ENCODE data around the gene LAGE3.

LAGE3 gene

DNA sequence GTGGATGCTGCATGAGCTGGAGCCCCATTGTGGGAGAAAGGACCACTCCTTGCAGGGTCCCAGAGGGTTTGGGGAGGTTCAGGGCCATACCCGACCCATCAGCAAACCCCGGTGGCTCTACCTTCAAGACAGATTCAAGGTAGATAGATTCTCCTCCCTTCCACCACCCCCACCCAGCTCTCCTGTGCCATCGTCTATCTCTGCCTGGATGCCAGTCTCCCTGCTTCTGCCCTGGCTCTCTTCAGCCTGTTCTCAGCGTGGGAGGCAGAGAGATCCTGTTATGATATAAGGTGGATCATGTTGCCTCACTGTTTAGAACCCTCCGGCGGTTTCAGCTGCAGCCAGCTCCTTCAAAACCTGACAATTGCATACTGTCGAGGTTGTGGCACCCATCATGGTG is 5.4 kb downstream of the LAGE3 start:
- DNase-seq, result no peak

DNA sequence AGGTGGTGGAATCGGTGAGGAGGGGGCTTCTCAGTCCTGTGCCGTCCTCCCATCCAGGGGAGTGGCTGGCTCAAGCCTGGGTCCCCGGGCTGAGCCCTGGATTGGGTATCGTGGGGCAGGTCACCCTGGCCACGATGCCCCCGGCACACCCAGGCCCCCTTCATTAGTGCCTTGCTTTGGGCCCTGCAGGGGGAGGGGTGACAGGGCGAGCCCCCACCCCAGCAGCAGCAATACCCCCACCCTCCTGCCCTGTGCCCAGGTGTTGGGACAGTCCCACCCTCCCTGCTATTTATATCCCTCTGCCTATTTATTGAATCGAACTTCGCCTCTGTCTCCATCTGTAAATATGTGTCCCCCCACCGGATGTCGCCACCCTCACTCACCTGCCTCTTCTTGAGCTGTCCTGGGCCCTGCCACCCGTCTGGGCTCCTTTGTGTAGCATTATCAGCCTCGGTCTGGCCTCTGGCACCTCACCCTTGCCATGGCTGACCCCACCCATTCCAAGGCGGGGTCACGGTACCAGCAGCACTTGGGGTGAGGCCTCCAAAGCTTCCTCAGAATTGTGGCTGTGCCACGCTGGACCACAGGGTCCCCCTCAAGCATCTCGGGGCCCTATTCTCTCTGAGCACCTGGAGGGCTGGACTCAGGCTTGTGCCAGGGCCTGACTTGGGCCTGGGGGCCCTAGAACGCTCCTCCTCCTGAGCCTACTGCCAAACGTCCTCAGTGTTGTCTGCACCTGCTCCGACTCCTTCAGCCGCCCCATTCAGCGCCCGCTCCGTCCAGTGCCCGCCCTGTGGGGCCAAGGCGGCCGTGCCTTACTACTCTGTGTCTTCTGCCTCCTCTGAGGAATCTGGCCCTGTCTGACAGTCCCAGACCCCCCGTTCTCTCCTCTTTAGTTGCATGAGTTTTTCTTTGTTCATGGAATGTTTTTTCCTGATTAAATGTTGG is 6.1 kb downstream of the LAGE3 start:
- no peak for DNase-seq

DNA sequence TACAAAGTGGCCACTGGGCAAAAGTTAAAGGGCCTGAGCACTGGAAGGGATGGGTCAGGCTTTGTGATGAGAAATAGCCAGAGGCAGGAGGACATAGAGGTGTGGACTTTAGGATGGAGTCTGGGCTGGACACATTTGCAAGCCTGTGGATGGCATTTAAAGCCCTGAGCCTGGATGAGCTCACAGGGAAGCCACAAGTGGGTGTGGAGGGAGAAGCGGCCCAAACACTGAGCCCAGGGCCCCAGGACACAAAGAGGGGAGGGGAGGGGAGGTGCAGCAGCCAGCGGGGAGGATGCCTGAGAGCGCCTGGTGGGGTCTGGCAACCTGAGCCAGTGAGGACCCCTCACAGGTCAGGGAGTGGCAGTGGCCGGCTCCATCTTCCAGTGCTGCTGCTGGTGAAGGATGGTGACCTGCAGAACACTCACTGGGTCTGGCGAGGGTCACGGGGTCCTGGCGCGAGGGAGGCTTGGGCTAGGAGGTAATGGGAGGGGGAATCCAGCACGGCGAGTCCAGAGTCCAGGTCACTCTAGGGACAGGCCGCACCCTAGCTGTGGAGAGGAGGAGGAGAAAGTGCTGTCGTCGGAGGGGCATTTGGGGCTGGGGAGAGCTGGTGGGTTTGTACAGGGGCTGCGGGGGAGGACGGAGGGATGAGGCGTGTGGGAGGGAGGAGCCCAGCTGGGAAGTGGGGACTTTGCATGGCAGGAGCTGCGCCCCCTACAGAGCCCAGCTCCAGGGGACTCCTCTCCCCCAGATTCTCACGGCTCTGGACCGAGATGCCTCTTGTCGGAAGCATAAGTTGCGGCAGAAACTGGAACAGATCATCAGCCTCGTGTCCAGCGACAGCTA is 7.0 kb downstream of the LAGE3 start:
- DNase-seq, result no peak

DNA sequence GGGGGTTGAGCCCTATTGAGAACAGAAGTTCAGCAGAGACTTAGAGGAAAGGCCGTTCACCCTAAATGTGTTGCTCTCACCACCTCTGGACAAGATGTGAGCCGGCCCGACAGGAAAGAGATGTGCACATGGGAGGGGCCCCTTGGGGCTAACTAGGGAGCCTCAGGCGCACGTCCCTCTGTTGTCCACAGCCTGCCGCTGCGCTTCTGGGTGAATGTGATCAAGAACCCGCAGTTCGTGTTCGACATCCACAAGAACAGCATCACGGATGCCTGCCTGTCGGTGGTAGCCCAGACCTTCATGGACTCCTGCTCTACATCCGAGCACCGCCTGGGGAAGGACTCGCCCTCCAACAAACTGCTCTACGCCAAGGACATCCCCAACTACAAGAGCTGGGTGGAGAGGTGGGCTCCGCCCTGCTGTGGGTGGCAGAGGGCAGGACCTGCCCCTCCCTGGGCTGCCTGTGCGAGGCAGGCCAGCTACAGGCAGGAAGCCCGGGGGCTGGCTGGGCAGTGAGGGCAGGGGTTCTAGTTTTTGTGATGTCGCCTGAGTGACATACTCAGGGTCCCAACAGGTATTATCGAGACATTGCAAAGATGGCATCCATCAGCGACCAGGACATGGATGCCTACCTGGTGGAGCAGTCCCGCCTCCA is 8.0 kb downstream of the LAGE3 start:
- DNase-seq, result no peak

DNA sequence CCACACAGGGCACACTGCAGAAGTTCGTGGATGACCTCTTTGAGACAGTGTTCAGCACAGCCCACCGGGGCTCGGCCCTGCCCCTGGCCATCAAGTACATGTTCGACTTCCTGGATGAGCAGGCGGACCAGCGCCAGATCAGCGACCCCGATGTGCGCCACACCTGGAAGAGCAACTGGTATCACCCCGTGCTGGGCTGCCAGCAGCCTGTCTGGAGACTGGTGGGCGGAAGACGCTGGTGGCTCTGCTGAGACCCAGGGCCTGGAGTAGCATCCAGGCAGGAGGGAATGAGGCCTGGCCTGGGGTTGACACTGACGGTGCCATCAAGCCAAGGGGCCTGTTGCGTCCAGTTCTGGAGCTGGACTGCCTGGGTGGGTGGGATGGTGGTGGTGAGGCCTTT is 8.6 kb downstream of the LAGE3 start:
- DNase-seq, result no peak

DNA sequence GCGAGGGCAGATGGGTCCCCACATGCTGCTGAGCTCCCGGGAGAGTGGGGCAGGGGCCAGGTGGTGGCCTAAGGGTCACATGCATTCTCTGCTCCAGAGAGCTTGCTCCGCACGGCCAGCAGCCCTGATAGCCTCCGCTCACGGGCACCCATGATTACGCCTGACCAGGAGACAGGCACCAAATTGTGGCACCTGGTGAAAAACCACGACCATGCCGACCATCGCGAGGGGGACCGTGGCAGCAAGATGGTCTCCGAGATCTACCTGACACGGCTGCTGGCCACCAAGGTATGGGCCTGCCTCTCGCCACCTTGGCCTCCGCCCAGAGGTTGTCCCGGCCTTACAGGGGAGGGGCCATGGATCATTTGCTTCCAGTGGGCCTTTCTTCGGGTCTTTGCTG is 9.2 kb downstream of the LAGE3 start:
- no peak for DNase-seq

DNA sequence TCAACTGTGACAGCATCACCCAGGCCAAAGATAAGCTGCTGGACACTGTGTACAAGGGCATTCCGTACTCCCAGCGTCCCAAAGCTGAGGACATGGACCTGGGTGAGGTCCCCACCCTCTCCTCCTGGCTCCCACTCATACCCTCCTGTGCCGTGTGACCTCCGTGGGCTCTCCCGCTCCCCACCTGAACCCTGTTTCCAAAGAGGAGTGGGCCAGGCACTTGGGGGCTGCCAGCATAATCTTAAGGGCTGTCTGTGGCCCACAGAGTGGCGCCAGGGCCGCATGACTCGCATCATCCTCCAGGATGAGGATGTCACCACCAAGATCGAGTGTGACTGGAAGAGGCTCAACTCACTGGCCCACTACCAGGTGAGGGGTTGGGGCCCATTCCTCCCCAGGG is 10.0 kb downstream of the LAGE3 start:
- no peak for DNase-seq

DNA sequence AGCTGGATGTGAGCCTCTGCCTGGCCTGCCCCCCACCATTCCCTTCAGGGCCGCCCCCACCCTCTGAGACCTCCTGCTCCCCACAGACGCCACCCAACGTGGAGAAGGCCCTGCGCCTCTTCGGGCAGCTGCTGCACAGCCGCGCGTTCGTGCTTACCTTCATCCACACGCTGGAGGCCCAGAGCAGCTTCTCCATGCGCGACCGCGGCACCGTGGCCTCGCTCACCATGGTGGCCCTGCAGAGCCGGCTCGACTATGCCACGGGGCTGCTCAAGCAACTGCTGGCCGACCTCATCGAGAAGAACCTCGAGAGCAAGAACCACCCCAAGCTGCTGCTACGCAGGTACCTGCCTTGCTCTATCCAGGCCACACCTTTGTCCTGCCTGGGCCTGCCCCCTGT is 10.9 kb downstream of the LAGE3 start:
- DNase-seq, result no peak

DNA sequence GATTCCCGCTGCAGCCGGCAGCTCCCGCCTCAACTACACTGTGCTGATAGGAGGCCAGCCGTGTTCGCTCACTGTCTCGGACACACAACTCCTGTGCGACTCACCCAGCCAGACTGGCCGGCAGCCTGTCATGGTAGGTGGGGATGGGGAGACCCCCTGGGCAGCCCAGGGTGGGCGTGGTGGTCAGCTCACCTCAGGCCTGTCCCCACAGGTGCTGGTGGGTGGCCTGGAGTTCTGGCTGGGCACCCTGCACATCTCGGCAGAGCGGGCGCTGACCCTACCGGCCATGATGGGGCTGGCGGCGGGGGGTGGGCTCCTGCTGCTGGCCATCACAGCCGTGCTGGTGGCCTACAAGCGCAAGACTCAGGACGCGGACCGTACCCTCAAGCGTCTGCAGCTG is 11.5 kb downstream of the LAGE3 start:
- no peak for DNase-seq

DNA sequence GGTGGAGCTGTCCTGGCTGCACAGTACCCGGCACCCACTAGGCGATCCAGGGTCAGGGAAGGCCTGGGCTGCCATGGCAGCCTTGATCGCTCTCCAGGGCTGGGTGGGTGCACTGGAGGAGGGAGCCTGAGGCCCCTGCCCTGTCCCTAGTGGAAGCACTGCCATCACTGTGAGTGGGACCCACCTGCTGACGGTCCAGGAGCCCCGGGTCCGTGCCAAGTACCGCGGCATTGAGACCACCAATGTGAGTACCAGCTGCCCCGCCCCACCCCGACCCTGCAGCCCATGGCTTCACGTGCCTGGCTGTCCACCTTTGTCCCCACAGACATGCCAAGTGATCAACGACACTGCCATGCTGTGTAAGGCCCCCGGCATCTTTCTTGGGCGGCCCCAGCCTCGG is 12.2 kb downstream of the LAGE3 start:
- DNase-seq, result no peak

DNA sequence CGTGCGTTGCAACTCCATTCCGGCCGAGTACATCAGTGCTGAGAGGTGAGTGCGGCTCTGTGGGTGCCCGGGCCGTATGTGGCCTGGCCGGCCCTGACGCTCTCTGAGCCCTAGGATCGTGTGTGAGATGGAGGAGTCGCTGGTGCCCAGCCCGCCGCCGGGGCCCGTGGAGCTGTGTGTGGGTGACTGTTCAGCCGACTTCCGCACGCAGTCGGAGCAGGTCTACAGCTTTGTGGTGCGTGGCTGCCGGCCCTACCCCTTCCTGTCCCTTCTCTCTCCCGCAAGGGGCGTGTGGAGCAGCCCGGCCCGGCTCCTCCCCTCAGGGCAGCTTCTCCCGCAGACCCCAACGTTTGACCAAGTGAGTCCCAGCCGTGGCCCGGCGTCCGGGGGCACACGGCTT is 13.0 kb downstream of the LAGE3 start:
- DNase-seq, result no peak

DNA sequence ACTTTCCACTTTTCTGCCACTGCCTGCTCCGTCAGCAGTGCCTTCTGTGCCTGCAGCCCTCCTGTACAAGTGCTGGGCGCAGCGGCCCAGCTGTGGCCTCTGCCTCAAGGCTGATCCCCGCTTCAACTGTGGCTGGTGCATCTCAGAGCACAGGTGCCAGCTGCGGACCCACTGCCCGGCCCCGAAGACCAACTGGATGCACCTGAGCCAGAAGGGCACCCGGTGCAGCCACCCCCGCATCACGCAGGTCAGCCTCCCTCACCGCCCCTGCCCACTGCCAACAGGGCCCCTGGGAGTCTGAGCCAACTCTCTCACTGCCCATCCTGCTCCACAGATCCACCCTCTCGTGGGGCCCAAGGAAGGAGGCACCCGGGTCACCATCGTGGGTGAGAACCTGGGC is 13.5 kb downstream of the LAGE3 start:
- no peak for DNase-seq

DNA sequence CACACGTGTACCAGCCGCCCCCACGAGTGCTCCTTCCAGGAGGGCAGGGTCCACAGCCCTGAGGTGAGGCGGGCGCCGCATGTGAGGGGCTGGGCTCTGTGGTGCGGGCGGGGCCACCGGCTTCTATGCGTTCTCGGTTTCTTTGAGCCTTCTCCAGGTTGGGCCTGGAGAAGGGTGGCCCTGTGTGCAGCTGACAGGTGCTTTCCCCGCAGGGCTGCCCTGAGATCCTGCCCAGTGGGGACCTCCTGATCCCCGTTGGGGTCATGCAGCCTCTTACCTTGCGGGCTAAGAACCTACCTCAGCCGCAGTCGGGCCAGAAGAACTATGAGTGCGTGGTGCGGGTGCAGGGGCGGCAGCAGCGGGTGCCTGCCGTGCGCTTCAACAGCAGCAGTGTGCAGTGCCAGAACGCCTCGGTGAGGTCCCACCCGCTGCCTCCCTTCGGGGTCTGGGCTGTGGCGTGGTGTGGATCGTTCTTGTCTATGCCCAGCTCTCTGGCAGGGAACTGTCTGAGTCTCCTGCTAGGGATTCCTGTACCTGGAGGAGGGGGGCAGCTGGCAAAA is 14.2 kb downstream of the LAGE3 start:
- DNase-seq, result no peak

DNA sequence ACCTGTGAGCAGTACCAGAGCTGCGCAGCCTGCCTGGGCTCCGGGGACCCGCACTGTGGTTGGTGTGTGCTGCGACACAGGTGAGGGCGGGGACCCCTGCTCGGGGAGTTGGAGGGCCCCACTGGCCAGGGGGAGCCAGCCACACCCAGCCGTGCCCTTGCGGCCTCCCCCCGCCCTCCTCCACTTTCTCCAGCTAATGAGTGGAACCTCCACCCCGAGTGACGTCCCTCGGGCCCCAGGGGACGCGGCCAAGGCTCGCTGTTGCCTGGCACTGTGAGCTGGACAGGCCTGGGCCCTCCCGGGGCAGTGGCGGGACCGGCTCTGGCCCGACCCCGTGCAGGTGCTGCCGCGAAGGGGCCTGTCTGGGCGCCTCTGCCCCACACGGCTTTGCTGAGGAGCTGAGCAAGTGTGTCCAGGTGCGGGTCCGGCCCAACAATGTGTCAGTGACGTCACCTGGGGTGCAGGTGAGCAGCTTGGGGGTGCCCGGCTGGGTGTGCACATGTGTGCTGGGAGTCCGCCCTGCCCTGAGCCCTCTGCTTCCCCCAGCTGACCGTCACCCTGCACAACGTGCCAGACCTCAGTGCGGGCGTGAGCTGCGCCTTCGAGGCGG is 15.4 kb downstream of the LAGE3 start:
- DNase-seq, result no peak

DNA sequence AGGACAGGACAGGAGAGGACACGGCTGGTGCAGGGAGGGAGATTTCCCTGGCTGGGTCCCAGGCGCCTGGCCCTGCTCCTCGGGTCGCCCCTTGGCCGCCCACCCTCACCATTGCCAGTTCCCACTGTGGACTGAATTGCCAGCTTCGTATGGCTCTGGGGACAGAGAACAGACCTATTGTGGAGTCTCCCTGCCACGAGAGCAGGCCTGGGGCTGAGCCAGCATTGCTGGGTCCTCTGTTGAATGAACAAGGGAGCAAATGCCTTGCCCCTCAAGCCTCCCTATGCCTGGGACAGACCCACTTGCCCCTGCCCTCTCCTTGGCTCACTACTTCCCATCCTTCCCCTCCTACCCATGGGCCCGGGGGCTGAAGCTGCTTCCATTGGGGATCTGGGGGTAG is 16.7 kb downstream of the LAGE3 start:
- DNase-seq, result no peak

DNA sequence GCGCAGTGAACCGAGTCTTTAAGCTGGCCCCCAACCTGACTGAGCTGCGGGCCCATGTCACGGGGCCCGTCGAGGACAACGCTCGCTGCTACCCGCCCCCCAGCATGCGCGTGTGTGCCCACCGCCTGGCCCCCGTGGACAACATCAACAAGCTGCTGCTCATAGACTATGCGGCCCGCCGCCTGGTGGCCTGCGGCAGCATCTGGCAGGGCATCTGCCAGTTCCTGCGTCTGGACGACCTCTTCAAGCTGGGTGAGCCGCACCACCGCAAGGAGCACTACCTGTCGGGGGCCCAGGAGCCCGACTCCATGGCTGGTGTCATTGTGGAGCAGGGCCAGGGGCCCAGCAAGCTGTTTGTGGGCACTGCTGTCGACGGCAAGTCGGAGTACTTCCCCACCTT is 18.8 kb downstream of the LAGE3 start:
- peak; percentile 55 for DNase-seq

DNA sequence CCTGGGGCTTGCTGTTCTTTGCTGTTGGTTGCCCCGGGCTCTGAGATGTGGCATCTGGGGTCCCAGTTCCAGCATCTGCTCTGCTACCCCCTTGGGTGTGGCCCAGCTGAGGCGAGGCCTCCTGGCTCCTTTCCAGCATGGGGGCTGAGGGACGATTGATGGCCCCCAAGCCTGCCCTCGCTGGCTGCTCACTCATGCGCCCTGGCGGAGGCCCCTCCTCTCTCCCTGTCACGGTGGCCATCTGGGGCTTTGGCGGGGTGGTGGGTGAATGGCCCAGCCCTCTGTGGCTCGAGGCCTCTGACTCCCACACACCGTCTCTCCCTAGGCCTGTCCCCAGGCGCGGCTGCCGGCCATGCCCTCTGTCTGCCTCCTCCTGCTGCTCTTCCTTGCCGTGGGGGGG is 19.2 kb downstream of the LAGE3 start:
- peak; percentile 79 for DNase-seq

DNA sequence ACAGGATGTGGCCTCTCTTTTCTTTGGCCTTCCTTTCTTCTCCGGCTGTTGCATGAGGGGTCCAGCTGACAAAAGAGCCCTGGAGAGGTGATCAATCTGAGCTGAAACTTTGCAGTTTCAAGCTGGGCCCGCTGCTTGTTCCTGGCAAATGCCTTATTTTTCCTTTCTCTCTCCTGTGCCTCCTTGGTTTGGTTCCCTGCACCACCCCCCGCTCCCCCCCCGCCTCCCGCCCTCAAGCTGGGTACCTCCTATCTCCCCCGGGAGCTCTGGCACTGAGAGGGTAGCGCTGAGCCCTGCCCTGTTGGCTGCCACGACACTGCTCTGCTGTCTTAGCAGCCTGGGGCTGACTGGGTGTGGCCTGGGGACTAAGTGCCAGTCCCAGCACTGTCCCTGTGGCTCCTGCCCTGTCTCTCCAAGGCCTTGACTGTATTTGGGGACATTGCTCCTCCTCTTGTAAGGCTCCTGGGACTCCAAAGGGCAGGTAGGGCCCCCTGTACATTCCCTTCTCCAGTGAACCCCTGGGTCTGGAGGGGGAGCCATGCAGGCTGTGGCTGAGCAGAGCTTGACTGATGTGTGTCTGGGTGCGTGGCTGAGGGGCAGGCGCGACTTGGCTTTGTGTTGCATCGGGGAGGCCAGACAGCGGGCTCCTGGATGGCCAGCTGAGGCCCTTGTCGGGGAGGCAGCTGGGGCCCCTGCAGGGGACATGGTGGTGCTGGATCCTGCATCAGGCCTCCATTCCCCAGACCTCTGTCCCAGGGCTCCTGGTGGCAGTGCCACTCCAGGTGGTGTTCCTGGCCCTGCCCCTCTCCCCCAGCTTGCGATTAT is 19.9 kb downstream of the LAGE3 start:
- peak; percentile 59 for DNase-seq

DNA sequence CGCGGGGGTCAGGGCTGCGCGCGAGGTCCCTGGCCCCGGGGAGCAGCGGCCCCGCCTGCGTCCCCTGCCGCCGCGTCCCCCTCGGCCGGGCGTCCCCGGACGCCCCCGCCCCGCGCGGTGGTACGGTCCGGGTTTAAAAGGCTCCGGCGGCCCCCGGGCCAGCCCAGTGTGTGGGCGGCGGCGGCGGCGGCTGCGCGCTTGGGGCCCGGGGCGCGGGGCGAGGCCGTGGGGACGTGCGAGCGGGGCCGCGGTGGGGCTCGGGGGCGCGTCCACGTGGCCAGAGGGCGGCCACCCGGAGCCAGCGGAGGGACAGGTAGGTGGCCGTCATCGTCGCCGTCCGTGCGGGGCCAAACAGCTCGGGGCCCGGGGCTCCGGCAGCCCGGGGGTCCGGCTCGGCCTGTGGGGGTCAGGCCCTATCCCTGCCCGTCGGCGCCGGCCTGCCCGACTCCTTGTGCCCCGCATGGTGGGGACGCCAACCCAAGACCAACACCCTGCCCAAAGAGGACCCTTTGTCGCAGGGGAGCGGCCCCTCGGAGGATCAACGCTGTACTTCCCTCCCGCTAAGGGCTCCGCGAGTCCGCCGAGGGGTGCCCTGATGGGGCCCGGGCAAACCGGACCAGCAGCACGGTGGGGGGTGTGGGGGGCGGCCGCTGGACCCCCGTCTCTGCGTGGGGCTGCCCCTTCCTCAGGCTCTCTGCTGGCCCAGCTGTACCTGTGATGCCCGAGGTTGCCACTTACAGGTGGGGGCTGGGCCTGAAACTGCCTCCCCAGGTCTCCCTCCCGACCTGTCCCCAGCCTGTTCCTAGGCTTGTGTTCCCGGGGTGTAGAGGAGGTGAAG is 20.7 kb downstream of the LAGE3 start, which contains the start of gene PLXNA3:
TSS of gene PLXNA3 (plus strand) at position 166 of the 838 bp plus-strand sequence. CDS start 1,903 bp downstream, outside the sequence.
- peak; percentile 54 for DNase-seq

DNA sequence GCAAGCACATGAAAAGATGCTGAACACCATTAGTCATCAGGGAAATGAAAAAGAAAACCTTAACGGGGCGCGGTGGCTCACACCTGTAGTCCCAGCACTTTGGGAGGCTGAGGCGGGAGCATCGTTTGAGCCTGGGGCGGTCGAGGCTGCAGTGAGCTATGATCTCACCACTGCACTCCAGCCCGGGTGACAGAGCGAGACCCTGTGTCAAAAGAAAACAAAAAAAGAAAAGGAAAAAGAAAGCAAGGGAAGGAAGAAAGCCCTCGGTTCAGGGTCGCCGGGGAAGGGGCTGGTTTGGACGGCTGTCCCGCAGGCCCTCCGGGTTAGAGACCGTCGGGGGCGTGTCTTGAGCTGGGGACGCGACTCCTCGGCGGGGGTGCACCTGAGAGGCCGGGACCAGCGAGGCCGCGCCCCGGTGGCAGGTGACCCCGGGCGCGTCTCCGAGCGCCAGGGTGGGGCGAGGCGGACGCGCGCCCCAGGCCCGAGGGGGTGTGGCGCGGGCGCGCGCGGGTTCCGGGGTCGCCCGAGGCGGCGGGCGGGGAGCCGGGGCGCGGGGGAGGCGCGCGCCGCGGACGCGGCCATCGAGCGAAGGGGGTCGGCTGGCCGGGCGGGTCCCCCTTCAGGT is 21.5 kb downstream of the LAGE3 start:
- peak; percentile 63 for DNase-seq
